ENCODE measurements around the gene HIBADH. TPM values are rescaled to one million over a fixed set of nuclear protein-coding genes. Genes with fewer than 3 reads are reported as not detected.
"Not testable (repeated sequence)": the region's sequence is repeated elsewhere in the genome, so short reads cannot be mapped to it uniquely, and the experiment has no call there.

The HIBADH gene
- total and polyA plus RNA-seq, 2 donors = 25.0 to 33.1 TPM

DNA sequence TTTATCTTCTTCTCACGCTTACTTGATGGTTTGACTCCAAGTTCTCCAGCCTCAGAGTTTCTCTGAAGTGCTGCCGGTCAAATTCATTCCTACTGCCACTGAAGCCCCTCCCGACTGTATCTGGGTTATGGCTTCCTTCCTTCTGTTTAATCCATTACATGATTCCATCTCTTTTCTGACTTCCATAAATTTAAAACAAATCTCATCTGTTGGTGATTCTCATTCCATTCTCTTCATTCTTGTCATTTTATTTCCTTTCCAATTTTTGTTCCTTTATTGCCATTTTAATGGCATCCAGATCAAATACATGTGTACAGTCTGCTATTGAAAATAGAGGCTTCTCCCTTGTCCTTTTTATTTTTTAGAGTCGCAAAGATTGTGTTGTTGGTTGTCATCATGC, 25.4 kb upstream of the HIBADH start:
- WGBS = 94% methylated on average over 4 of the region's 4 CpGs

DNA sequence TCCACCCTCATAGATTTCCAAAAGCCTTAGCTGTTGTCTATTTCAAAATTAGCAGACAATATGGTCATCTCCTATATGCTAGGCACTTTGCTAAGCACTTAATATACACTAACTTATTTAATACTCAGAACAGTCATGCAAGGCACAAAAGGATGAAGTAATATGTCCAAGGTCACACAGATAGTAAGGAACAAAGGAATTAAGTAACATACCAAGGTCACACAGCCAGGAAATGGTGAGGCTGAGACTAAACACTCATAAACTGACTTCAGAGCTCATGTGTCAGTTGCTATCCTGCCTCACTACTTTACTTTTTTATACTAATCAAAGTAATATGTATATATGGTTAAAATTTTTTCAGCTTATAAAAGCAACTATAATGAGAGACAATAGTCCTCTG, 23.6 kb upstream of the HIBADH start:
- H3K4me1 ChIP-seq (ENCODE audit: control insufficient read depth in 2 of 2, insufficient read depth in 2 of 2, low read length in 2 of 2) = no peaks in the 10 kb centered on the region
- no peak overlapping the region for H3K4me3 ChIP-seq (ENCODE audit: low read length in 2 of 2)
- no peaks in the 10 kb centered on the region for H3K27me3 ChIP-seq (ENCODE audit: control insufficient read depth in 2 of 2, insufficient read depth in 1 of 2, low read length in 1 of 2)
- H3K36me3 ChIP-seq (ENCODE audit: control insufficient read depth in 2 of 2, insufficient read depth in 2 of 2, low read length in 1 of 2) = no peaks in the 10 kb centered on the region
- H3K9me3 ChIP-seq (ENCODE audit: control insufficient read depth in 2 of 2, insufficient read depth in 1 of 2, low read length in 1 of 2) = no peaks in the 10 kb centered on the region
- H3K27ac ChIP-seq (ENCODE audit: low read depth in 1 of 2, low read length in 1 of 2) = no peak overlapping the region
- DNase-seq (ENCODE audit: low read depth in 6 of 9, low spot score in 9 of 9) = no peak

More for the DNA sequence above, 25.4 kb upstream of the HIBADH start:
- Histone ChIP-seq H3K27me3 (ENCODE audit: control insufficient read depth in 2 of 2, insufficient read depth in 1 of 2, low read length in 1 of 2) (no peaks in the 10 kb centered on the region), H3K9me3 (ENCODE audit: control insufficient read depth in 2 of 2, insufficient read depth in 1 of 2, low read length in 1 of 2) (no peaks in the 10 kb centered on the region), H3K4me3 (ENCODE audit: low read length in 2 of 2) (no peak overlapping the region), H3K36me3 (ENCODE audit: control insufficient read depth in 2 of 2, insufficient read depth in 2 of 2, low read length in 1 of 2) (no peaks in the 10 kb centered on the region), H3K4me1 (ENCODE audit: control insufficient read depth in 2 of 2, insufficient read depth in 2 of 2, low read length in 2 of 2) (no peaks in the 10 kb centered on the region), H3K27ac (ENCODE audit: low read depth in 1 of 2, low read length in 1 of 2) (no peak overlapping the region)
- DNase-seq (ENCODE audit: low read depth in 6 of 9, low spot score in 9 of 9) = no peak

DNA sequence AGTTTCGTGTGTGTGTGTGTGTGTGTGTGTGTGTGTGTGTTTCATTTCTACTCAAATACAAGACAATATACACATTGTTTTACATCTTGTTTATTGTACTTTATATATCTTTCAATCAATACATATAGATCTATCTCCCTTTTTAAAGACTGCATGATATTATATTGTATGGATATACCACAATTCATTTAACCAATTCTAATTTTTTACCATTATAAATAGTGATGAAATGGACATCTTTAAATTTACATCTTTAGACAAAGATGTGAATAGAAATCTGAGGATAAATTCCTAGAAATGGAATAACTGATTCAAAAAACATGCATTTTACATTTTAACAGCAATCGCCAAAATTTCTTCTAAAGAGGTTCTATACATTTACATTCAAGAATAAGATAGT, 23.2 kb upstream of the HIBADH start:
- H3K9me3 ChIP-seq (ENCODE audit: control insufficient read depth in 2 of 2, insufficient read depth in 1 of 2, low read length in 1 of 2) = no peaks in the 10 kb centered on the region
- no peak overlapping the region for H3K4me3 ChIP-seq (ENCODE audit: low read length in 2 of 2)
- no peaks in the 10 kb centered on the region for H3K27me3 ChIP-seq (ENCODE audit: control insufficient read depth in 2 of 2, insufficient read depth in 1 of 2, low read length in 1 of 2)
- H3K4me1 ChIP-seq (ENCODE audit: control insufficient read depth in 2 of 2, insufficient read depth in 2 of 2, low read length in 2 of 2) = no peaks in the 10 kb centered on the region
- no peak overlapping the region for H3K27ac ChIP-seq (ENCODE audit: low read depth in 1 of 2, low read length in 1 of 2)
- whole genome bisulfite sequencing = 86% methylated on average over 2 of the region's 2 CpGs
- no peaks in the 10 kb centered on the region for H3K36me3 ChIP-seq (ENCODE audit: control insufficient read depth in 2 of 2, insufficient read depth in 2 of 2, low read length in 1 of 2)
- no peak for DNase-seq (ENCODE audit: low read depth in 6 of 9, low spot score in 9 of 9)

DNA sequence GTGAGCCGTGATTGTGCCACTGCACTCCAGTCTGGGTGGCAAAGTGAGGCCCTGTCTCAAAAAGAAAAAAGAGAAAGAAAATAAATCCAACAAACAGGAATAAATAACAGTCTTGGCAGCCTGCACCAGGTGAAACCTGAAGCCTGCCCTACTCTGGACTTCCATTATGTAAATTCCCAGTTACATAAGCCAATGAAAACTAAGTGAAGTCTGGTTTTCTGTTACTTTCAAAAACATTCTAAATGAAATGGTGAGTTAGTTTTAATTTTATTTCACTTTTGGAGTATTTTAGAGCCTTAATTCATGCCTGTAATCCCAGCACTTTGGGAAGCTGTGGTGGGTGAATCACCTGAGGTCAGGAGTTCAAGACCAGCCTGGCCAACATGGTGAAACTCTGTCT, 22.5 kb upstream of the HIBADH start:
- no peak overlapping the region for H3K27ac ChIP-seq (ENCODE audit: low read depth in 1 of 2, low read length in 1 of 2)

GRCh38 chr7:27684491-27684890, 21.8 kb upstream of the HIBADH start:
- no peak overlapping the region for H3K4me3 ChIP-seq (ENCODE audit: low read length in 2 of 2)
- 87% methylated on average over 4 of the region's 4 CpGs for WGBS
- no peaks in the 10 kb centered on the region for H3K4me1 ChIP-seq (ENCODE audit: control insufficient read depth in 2 of 2, insufficient read depth in 2 of 2, low read length in 2 of 2)
- no peak for DNase-seq (ENCODE audit: low read depth in 6 of 9, low spot score in 9 of 9)
- H3K36me3 ChIP-seq (ENCODE audit: control insufficient read depth in 2 of 2, insufficient read depth in 2 of 2, low read length in 1 of 2) = no peaks in the 10 kb centered on the region
- H3K27ac ChIP-seq (ENCODE audit: low read depth in 1 of 2, low read length in 1 of 2) = no peak overlapping the region
- no peaks in the 10 kb centered on the region for H3K27me3 ChIP-seq (ENCODE audit: control insufficient read depth in 2 of 2, insufficient read depth in 1 of 2, low read length in 1 of 2)
- no peaks in the 10 kb centered on the region for H3K9me3 ChIP-seq (ENCODE audit: control insufficient read depth in 2 of 2, insufficient read depth in 1 of 2, low read length in 1 of 2)

More for the DNA sequence above, 22.5 kb upstream of the HIBADH start:
- no peaks in the 10 kb centered on the region for H3K27me3 ChIP-seq (ENCODE audit: control insufficient read depth in 2 of 2, insufficient read depth in 1 of 2, low read length in 1 of 2)
- DNase-seq (ENCODE audit: low read depth in 6 of 9, low spot score in 9 of 9) = no peak
- no peaks in the 10 kb centered on the region for H3K9me3 ChIP-seq (ENCODE audit: control insufficient read depth in 2 of 2, insufficient read depth in 1 of 2, low read length in 1 of 2)
- no peaks in the 10 kb centered on the region for H3K4me1 ChIP-seq (ENCODE audit: control insufficient read depth in 2 of 2, insufficient read depth in 2 of 2, low read length in 2 of 2)
- H3K4me3 ChIP-seq (ENCODE audit: low read length in 2 of 2) = no peak overlapping the region
- 100% methylated on average over 1 of the region's 1 CpG for WGBS
- H3K36me3 ChIP-seq (ENCODE audit: control insufficient read depth in 2 of 2, insufficient read depth in 2 of 2, low read length in 1 of 2) = no peaks in the 10 kb centered on the region

- DNase-seq (ENCODE audit: low read depth in 6 of 9, low spot score in 9 of 9) = no peak
- Histone ChIP-seq H3K27me3 (ENCODE audit: control insufficient read depth in 2 of 2, insufficient read depth in 1 of 2, low read length in 1 of 2) (no peaks in the 10 kb centered on the region), H3K36me3 (ENCODE audit: control insufficient read depth in 2 of 2, insufficient read depth in 2 of 2, low read length in 1 of 2) (no peaks in the 10 kb centered on the region), H3K27ac (ENCODE audit: low read depth in 1 of 2, low read length in 1 of 2) (no peak overlapping the region), H3K4me1 (ENCODE audit: control insufficient read depth in 2 of 2, insufficient read depth in 2 of 2, low read length in 2 of 2) (no peaks in the 10 kb centered on the region), H3K9me3 (ENCODE audit: control insufficient read depth in 2 of 2, insufficient read depth in 1 of 2, low read length in 1 of 2) (no peaks in the 10 kb centered on the region), H3K4me3 (ENCODE audit: low read length in 2 of 2) (no peak overlapping the region)
- WGBS = 64% methylated on average over 1 of the region's 1 CpG
Measured at GRCh38 chr7:27680610-27681009, 17.9 kb upstream of the HIBADH start.

DNA sequence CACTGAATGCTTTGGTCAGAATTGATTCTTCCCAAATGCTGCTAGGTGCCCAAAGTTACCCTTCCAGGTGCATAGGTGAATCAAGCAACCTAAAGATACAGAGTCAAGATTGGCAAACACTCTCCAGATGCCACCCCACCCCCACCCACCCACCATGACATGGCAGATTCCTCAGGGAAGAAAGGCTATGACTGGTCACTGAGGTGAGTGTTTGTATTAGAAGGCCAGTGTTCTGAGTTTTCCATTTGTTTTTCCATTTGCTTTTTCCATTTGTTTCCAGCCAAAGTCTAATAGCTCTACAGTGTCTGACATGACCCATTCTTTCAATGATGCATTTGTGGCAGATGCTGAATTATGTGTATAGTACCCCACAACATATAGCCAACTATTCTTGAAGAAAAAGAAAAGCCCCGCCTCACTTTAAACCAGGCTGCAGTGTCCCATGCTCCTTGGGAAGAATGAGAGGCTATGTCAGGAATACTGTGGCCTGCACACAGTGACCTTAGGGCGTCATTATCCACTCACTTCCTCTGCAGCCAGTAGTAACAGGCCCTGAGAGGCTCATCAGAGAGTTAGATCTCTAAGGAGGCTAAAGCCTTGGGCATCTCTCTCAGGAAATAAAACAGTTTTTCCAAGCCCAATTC, 16.1 kb upstream of the HIBADH start:
- H3K4me1 ChIP-seq (ENCODE audit: control insufficient read depth in 2 of 2, insufficient read depth in 2 of 2, low read length in 2 of 2) = no peaks in the 10 kb centered on the region
- no peaks in the 10 kb centered on the region for H3K27me3 ChIP-seq (ENCODE audit: control insufficient read depth in 2 of 2, insufficient read depth in 1 of 2, low read length in 1 of 2)
- no peaks in the 10 kb centered on the region for H3K36me3 ChIP-seq (ENCODE audit: control insufficient read depth in 2 of 2, insufficient read depth in 2 of 2, low read length in 1 of 2)
- WGBS = 96% methylated on average over 2 of the region's 2 CpGs
- no peak overlapping the region for H3K27ac ChIP-seq (ENCODE audit: low read depth in 1 of 2, low read length in 1 of 2)
- no peak for DNase-seq (ENCODE audit: low read depth in 6 of 9, low spot score in 9 of 9)
- H3K4me3 ChIP-seq (ENCODE audit: low read length in 2 of 2) = no peak overlapping the region
- no peaks in the 10 kb centered on the region for H3K9me3 ChIP-seq (ENCODE audit: control insufficient read depth in 2 of 2, insufficient read depth in 1 of 2, low read length in 1 of 2)

GRCh38 chr7:27677912-27678612, 15.4 kb upstream of the HIBADH start:
- no peak for DNase-seq (ENCODE audit: low read depth in 6 of 9, low spot score in 9 of 9)
- H3K36me3 ChIP-seq (ENCODE audit: control insufficient read depth in 2 of 2, insufficient read depth in 2 of 2, low read length in 1 of 2) = no peaks in the 10 kb centered on the region
- no peaks in the 10 kb centered on the region for H3K9me3 ChIP-seq (ENCODE audit: control insufficient read depth in 2 of 2, insufficient read depth in 1 of 2, low read length in 1 of 2)
- H3K27ac ChIP-seq (ENCODE audit: low read depth in 1 of 2, low read length in 1 of 2) = no peak overlapping the region
- no peak overlapping the region for H3K4me3 ChIP-seq (ENCODE audit: low read length in 2 of 2)
- no peaks in the 10 kb centered on the region for H3K4me1 ChIP-seq (ENCODE audit: control insufficient read depth in 2 of 2, insufficient read depth in 2 of 2, low read length in 2 of 2)
- no peaks in the 10 kb centered on the region for H3K27me3 ChIP-seq (ENCODE audit: control insufficient read depth in 2 of 2, insufficient read depth in 1 of 2, low read length in 1 of 2)
- 97% methylated on average over 3 of the region's 3 CpGs for WGBS

GRCh38 chr7:27674126-27674525, 11.4 kb upstream of the HIBADH start:
- not testable (repeated sequence) for H3K9me3 ChIP-seq (ENCODE audit: control insufficient read depth in 2 of 2, insufficient read depth in 1 of 2, low read length in 1 of 2); H3K36me3 ChIP-seq (ENCODE audit: control insufficient read depth in 2 of 2, insufficient read depth in 2 of 2, low read length in 1 of 2); H3K27ac ChIP-seq (ENCODE audit: low read depth in 1 of 2, low read length in 1 of 2); DNase-seq (ENCODE audit: low read depth in 6 of 9, low spot score in 9 of 9); H3K27me3 ChIP-seq (ENCODE audit: control insufficient read depth in 2 of 2, insufficient read depth in 1 of 2, low read length in 1 of 2); H3K4me1 ChIP-seq (ENCODE audit: control insufficient read depth in 2 of 2, insufficient read depth in 2 of 2, low read length in 2 of 2); H3K4me3 ChIP-seq (ENCODE audit: low read length in 2 of 2)
- WGBS = 100% methylated on average over 3 of the region's 3 CpGs

All from thymus (tissue), 11 donors.